GM21447 (cell line): ENCODE measurements around the gene GRIFIN.

Experiments used
- ATAC-seq: cut with Tn5 transposase; IDR thresholded peaks from one replicate; pipeline ENCODE4 v1.9.1; 2021; ENCODE audit not compliant: unreplicated experiment

The GRIFIN gene

DNA sequence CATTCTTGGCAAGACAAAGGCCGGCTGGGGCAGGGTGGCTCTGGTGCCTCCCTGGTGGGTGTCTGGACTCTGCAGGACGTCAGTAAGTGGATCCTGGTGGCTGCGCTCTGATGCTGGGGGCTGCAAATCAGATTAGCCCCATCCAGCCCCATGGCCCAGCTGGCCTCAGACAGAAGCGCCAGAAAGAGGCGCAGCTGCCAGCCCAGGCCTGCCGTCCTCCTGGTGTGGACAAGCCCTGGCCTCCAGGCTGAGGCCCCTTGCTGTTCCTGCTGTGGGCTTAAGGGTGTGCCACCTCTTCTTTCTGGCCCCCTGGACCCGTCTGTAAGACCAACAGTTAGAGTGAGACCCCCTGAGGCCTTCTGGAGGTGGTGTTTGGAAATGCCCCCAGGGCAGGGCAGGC is 37.5 kb upstream of the GRIFIN start:
- ATAC-seq, result no peak

DNA sequence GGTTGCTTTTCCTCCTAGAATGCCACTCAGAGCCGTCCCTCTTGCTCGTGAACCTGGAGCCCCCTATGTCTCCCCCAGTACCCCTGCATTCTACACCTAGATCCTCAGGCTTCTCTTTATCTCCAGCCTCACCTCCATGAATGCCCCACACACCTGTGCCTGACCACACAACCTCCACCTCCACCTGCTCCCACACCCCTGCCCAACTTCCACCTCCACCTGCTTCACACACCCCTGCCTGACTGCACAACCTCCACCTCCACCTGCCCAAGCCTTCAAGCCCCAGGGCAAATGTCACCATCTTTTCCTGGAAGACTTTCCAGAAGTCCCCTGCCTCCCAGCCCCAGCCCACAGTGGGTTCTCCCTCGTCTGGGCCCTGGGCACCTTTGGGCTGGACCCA is 36.5 kb upstream of the GRIFIN start:
- ATAC-seq, result no peak

DNA sequence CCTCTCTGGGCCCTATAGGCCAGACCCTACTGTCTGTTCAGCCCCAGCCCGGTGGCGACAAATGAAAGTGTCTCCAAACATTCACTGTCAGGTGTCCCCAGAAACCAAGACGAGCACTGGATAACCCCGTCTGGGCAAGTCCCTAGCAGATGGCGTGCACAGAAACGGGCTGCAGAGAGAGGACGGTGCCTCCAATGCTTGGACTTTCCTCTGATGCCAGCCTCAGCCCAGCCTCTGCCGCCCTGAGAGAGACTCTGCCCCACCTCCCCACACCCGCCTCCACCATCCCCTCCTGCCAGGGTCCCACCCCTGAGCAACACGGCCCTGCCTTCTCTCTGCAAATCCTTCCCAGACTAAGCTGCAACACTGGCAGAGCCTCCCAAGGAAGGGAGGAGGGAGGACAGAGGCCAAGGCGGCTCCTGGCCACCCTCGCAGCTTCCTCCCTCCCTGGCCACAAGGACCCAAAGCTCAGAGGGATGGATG is 36.0 kb upstream of the GRIFIN start:
- ATAC-seq, result no peak

DNA sequence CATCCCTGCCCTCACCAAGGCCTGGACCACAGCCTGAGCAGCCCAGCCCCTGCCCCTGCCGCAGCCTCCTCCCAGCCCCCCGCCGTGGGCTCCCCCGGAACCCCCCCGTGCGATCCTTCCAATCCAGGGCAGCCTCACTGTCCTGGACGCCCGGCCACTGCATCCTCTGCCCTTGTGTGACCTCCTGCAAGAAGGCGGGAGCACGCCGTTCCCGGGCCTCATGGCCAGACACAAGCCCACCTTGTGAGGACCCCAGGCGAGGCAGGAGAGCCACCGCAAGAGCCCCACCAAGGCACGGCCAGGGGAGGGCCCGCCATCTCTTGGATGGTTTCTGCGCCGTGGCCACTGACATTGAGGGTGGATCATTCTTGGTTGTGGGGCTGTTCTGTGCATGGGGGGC is 35.6 kb upstream of the GRIFIN start:
- ATAC-seq, result no peak

DNA sequence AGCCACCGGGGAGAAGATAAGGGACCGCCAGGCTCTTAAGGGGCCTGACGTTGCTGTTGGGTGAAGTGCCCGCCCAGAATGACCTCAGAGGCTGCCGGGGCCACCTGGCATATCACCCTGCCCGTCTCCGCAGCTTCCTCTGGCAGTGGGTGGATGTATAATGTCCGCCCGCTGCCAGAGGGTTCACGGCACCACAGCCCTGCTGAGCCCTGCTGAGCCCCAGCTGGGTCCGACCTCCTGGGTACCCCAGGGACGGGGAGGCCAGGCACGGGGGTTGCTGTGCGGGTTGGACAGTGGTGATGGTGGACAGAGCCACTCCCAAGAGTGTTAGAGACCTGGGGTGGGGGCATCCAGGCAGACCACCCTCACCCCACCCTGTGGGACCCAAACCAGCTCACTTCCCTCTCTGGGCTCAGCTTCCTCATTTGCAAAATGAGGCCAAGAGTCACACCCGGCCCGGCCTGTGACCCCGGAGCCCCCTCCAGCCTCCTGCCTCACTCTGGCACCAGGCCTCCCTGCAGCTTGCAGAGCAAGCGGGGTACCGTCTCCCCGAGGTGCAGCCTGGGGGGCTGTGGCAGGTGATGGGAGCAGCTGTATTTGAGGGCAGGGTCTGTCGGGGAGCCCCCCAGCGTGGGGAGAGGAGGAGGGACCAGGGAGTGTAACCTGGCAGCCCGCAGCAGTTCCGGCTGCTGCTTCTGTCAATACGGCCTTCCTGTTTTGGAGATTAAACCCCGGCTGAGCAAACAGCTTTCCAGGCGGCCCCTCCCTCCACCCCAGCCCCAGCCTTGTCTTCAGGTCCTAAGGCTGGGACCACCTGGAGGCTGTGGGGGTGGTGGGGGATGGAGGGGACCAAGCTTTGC is 34.9 kb upstream of the GRIFIN start:
- no peak for ATAC-seq

DNA sequence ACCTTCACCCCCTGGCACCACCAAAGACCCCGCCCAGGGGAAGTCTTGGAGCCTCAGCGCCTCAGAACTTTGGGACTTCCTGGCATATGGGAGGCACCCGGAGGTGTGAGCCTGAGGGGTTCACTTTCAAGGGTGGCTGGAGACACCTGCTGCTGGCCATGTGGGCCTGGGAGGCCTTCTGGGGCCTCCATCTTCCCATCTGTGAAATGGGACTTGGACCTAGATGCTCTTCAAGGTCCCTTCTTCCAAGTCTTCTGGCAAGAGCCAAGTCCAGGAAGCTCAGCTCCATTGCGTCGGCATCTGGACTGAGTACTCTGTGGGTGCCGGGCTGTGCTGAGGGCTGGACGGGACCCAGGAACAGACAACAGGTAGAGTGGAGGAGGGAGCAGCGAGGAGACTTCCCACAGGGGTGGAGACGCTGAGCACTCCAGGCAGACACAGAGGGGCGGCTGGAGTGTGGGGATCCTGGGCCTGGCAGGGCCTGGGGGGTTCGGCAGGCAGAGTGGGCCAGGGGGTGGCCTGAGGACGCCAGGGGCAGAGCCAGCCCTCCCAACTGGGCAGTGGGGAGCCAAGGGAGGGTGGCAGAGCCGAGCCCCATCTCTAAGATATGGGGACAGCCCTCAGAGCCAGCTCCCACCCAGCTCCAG is 34.1 kb upstream of the GRIFIN start:
- ATAC-seq, result no peak

DNA sequence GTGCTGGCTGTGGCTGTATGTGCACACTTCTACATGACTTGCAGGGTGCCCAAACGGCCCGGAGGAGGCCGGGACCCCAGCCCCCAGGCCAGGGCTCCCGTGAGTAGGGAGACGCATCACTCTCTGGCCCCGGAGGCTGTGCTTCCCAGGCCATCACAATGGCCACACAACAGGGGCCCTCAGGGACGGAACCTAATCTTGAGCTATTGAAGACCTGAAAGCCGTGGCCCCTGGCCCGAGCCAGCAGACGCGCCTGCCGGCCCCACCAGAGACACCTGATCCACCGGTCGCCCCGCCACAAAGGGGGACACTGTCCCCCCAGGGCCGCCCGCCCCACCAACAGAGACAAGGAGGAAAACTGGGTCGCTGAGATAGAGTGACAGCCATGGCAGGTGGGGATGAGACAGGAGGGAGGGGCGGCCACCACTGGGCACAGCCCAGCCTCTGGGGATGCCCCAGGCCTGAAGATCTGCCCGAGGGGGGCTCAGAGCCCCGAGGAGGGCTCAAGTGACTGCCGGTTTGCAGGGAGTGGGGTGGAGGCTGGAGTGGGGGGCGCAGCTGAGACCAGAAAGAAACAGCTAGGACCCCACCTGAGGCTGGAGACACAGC is 33.2 kb upstream of the GRIFIN start:
- ATAC-seq, result no peak

DNA sequence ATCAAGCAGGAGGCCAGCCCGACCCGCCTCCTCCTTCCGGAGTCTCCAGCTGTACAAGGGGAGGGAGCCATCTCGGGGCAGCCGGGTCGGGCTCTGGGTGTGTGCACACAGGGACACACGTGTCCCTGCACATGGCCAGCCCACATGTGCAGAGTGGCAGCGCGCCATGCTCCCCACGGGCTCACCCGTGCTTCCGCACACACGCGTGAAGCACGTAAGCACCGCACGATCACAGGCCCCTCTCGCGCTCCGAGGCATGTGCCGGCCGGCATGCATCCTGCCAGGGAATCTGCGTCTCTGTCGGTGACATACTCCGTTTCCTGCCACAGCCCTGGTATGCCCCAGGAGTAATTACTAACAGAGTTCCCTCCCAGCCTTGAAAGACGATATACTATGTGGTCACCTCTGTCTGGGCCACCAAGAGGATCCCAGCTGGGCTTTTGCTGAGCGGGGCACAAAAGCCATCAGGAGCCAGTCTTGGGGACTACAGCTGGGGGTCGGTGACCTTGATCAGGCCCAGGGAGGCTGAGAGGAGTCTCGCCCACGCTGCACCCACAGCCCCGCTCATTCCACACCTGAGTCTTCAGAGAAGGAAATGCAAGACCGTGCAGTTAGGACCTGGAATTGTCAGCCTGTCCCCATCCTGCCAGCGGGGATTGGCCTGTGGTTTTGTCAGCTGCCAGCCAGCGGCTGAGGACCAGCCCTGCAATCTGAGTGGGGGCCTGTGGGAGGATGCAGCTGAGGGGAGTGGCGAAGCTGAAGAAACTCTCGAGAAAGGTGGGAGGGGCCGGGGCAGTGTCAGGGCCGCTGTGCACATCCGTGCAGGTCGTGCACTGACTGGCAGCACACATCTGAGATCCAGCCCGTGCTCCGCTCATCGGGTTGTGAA is 32.4 kb upstream of the GRIFIN start:
- ATAC-seq, result peak; percentile 54

DNA sequence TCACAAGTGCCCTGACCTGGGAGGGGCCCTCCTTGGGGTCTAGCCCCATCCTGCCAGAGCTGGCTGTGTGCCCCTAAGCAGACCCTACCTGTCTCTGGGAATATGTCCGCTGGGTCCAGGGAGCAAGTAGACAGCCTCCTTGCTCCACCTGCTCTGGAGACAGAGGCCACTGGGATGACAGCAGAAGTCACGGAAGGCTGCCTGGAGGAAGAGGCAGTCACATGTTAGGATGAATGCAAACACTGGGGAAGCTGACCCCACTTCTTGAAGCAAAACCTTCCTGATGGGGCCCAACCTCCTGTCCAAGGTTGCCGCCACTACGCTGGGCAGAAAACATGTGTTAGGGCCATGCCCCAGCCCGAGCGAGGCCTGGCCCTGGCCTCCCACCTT is 31.7 kb upstream of the GRIFIN start:
- ATAC-seq, result no peak

DNA sequence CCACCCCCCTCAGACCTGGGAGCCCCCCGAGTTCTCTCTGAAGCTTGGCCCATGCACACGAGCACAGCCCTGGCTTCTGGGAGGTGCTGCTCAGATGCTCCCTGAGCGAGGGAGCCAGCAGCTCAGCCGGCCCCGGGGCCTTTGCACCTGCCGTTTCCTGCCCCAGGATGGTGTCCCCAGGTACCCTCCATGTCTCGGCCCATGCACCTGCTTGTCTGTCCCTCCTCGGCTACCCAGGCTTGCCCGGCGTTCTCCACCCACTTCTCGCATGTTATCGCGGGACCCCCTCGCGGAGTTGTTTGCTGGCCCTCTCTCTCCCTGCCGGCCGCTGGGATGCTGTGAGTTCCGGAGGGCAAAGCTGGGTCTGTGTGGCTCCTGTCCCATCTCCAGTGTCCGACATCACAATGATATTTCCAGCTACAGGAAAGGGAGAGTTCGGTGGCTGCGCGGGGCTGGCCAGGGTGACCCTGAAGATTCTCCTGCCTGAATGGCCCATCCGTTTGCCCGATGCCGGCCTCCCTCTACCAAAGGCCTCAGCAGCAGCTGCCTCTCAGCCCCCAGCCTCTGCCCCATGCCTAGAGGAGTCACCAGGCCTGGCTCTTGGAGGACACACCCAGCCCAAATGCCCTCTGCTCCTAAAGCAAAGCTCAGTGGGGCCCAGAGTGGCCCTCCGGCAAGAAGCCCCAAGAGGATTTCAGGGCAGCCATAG is 31.2 kb upstream of the GRIFIN start:
- ATAC-seq, result no peak

DNA sequence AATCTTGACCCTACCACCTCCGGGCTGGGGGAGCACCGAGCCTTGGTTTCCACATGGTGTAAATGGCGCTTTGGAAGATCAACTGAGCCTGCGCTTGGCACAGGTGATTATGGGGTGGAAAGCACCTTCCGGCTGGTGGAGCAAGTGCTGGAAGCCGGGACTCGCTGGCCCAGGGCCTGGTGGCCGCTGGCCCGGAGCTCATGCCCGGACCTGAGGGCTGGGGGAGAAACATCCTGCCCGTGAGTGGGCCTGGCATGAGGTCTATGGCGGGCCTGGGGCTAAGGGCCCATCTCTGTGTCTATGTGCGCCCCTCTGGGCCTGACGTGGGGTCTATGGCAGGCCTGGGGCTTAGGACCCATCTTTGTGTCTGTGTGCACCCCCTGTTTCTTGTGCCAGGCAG is 29.2 kb upstream of the GRIFIN start:
- ATAC-seq, result no peak

DNA sequence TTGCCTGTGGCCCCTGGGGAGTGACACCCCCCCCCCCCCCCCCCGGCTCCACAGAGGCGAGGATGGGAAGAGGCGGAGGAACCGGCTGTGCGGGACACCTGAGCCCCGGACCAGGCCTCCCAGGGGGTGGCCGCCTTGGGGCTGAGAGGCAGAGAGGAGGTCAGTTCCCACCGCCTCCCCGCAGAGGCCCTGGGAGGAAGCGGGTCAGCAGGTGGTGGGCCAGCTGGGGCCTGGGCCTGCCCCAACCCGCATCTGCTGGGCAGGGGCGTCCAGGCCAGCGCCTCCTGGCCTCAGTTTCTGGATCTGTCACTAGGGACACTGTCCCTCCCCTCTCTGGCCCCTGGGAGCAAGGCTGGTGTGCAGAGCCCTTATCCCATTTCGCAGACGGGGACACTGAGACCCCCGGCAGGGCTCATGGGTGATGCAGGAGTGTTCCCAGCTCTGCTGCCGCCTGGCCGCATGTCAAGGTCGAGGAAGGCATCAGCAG is 28.7 kb upstream of the GRIFIN start:
- no peak for ATAC-seq

DNA sequence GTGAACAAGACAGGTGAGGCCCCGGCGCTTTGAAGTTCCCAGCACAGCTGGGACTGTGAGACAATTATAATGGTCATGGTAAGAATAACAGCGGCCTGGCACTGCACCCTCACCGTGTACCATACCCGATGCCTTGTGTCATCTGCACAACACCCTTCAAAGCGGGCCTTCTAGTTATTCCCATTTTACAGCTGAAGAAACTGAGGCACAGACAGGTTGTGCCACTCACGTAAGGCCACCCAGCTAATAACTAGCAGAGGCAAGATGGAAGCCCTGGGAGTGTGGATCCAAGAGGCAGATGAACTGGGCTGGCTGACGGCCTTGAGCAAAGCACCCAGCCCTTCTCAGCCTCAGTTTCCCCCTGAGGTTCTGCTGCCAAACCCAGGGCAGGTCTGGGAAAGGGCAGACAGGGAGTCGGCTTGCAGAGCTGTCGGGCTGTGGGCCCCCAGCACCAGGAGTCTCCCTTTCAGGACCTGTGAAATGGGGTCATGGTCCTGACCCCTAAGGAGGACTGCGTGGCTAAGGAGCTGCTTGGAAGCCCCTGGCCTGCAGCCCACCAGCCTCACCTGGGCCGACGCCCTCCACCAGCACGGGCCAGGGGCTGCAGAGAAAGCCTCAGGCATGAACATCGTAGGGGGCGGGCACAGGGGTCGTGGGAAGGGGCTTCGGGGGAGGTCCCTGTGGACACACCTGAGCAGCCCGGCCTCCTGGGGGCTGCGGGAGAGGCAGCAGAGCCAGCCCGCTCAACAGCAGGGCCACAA is 28.1 kb upstream of the GRIFIN start:
- no peak for ATAC-seq

DNA sequence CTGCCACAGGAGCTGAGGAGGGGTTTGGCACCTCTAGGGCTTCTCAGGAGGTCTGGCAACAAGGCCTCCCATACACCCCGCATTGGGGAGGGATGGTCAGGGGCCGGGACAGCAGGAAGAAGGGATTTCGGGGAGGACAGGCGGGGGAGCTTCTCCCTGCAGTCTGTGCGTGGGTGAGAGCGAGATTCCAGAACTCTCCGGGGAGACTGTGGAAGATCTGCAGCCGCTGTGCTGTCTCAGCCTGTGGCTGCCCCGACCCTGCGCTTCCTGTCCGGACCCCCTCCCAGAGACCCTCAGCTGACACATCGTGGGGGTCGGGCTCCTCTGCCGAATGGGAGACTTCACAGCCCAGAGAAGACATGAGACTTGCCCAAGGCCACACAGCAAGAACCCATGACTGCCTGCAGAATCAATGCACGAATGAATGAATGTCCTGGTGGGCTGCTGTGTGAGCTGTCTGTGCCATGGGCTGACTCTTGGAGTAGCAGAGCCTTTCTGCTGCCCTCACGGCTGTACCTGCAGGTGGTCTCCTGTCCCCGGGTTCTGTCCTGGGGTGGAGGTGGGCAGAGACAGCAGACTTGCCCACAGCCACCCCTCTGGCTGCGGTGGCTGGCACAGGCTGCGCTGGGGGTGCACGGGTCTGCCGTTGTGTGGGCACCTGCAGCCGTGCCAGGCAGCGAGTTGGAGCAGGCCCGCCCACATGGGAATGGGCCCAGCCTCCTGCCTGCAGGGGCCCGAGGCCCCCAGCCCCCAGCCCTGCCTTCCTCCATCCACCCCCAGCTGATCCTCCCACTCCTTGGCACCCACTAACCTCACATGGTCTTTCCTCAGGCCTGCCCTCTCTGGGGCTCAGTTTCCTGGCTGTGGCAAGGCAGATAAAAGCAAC is 27.1 kb upstream of the GRIFIN start:
- ATAC-seq, result no peak

DNA sequence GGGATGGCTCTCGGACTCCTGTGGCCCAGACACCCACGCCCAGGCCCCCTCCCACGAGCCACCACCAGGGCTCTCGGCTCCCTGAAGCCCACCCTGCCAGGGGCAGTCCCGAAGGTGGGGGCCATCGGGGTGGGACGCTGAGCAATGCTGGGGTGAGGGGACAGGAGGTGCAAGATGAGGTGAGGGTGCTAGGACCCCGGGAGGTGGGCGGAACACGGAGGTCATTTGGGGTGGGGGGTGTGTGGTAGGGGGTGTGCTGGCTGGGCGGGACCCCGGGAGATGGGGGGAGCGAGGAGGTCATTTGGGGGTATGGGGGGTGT is 26.4 kb upstream of the GRIFIN start:
- no peak for ATAC-seq

DNA sequence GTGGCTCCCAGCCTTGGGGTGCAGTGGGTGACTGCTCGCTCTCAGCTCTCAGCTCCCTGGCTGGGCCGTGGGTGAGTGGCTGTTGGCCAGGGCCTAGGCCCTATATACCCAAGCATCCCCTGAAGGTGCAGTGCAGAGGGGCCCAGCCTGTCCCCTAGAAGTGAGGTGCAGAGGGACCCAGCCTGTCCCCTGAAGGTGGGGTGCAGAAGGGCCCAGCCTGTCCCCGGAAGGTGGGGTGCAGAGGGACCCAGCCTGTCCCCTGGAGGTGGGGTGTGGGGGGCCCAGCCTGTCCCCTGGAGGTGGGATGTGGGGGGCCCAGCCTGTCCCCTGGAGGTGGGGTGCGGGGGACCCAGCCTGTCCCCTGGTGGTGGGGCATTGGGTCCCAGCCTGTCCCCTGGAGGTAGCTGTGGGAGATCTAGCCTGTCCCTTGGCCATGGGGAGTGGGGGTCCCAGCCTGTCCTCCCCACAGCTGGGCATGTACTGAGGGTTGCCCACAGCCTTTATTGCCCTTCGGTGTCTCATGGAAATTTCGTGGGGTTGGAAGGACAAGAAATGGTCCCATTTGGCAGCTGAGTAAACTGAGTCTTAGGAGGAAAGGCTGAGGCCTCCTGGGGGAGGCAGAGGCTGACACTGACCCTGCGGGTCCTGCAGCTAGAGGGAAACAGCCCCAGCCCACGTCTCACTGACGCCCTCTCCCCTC is 25.9 kb upstream of the GRIFIN start:
- ATAC-seq, result no peak

DNA sequence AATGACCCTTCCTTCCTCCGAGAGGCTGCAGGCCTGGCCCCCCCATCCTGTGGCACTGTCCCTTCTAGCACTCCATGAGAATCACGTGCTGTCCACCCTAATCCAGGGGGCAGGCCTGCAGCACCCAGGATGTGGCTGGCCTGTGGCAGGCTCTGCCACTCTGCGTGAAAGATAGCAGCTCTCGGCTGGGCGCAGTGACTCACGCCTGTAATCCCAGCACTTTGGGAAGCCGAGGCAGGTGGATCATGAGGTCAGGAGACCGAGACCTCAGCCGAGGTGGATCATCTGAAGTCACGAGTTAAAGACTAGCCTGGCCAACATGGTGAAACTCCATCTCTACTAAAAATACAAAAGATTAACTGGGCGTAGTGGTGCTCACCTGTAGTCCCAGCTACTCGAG is 24.5 kb upstream of the GRIFIN start:
- ATAC-seq, result no peak

DNA sequence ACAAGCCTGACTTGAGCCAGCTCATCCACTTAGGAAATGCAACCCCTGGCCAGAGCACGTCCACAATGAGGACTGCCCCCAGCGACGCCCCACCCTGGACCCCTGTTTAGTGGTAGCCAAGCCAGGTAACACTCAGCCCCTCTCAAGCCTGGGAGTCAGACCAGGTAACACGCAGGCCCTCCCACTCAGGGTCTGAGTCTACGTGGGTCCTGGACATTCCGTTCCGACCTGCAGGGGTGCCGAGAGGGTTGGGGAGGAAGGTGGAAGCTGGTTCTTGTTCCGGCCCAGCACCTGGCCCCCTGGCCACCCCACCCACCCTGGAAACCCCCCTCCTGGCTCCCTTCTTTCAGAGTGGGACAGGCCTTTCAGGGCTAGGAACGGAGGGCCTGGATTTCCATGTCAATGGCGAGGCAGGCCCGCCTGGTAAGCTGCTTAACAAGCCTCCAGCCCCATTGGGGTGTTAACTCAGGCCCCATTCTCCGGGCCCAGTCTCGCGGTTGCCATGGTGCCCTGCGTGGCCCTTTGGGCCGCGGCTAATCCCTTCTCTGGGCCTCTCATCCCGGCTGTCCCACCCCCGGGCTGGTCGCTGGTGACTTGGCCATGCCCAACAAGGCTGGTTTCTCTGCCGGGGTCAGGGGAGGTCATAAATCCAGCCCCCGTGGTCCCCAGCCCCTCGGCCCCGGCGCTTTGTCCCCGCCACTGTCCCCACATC is 23.7 kb upstream of the GRIFIN start:
- no peak for ATAC-seq
